Keratinocyte (primary cell): ENCODE results near the gene TRPV2.

Source experiments
- CTCF ChIP-seq, 3 experiments: IDR thresholded peaks in 1 of 3; conservative IDR thresholded peaks in 1 of 3; optimal IDR thresholded peaks in 1 of 3; 2 replicates in 2 of 3; 3 replicates in 1 of 3; pipeline versions ENCODE3 to v1.5.1; 2011; ENCODE audit warnings: low read length in 3 of 3, mild to moderate bottlenecking in 3 of 3, moderate library complexity in 2 of 3, control low read depth in 1 of 3, inconsistent platforms in 1 of 3; ENCODE audit not compliant: insufficient read depth in 2 of 3; ENCODE audit errors: extremely low read depth in 1 of 3
- EZH2 ChIP-seq: IDR thresholded peaks from one replicate; pipeline ENCODE4 v1.6.1; 2012; ENCODE audit warnings: inconsistent platforms, mild to moderate bottlenecking, low read length, moderate library complexity

GRCh38 chr17:16438557-16439302, 23.4 kb downstream of the TRPV2 start:
- TF ChIP-seq CTCF (optimal IDR thresholded peaks at IDR 0.05 in 1 of 3, IDR thresholded peaks at IDR 0.05 in 1 of 3, conservative IDR thresholded peaks at IDR 0.05 in 1 of 3; ENCODE audit: extremely low read depth in 1 of 3, insufficient read depth in 2 of 3, low read length in 3 of 3) (no peak), EZH2 (no peak)
